Loucy (cell line): ENCODE measurements around the gene ST6GALNAC1.

Experiments used
- H2AFZ ChIP-seq: fragments of 200-600 bp; sonication (generic); 2 replicates; pipeline ENCODE4 v1.6.0; 2016; ENCODE audit warnings: antibody characterized with exemption, mild to moderate bottlenecking, low read length, moderate library complexity
- H3F3A ChIP-seq: fragments of 200-600 bp; 2 replicates; pipeline ENCODE4 v1.6.0; 2016; ENCODE audit warnings: antibody characterized with exemption, low read depth, mild to moderate bottlenecking
- H3K27me3 ChIP-seq: fragments of 200-600 bp; sonication (generic); 2 replicates; pipeline ENCODE4 v1.6.1; 2014; ENCODE audit warnings: low read length, mild to moderate bottlenecking; ENCODE audit not compliant: insufficient read depth, poor library complexity, severe bottlenecking
- H3K36me3 ChIP-seq: fragments of 200-600 bp; sonication (generic); 2 replicates; pipeline ENCODE4 v1.6.1; 2016; ENCODE audit warnings: low read length; ENCODE audit not compliant: insufficient read depth
- H3K4me1 ChIP-seq: fragments of 200-600 bp; sonication (generic); 2 replicates; pipeline ENCODE4 v1.5.1; 2014; ENCODE audit warnings: low read length, mild to moderate bottlenecking; ENCODE audit not compliant: insufficient read depth, poor library complexity, severe bottlenecking
- H3K4me2 ChIP-seq: fragments of 200-600 bp; sonication (generic); 2 replicates; pipeline ENCODE4 v1.6.0; 2014; ENCODE audit warnings: antibody characterized with exemption, low read length, low read depth, mild to moderate bottlenecking; ENCODE audit not compliant: poor library complexity, severe bottlenecking
- H3K4me3 ChIP-seq: fragments of 200-600 bp; sonication (generic); 2 replicates; pipeline ENCODE4 v1.5.1; 2014; ENCODE audit warnings: low read length, mild to moderate bottlenecking, mixed read lengths; ENCODE audit not compliant: poor library complexity, severe bottlenecking
- H3K79me2 ChIP-seq: fragments of 200-600 bp; sonication (generic); 2 replicates; pipeline ENCODE4 v1.6.1; 2014; ENCODE audit warnings: low read length; ENCODE audit not compliant: insufficient read depth
- H3K9ac ChIP-seq: fragments of 200-600 bp; sonication (generic); 2 replicates; pipeline ENCODE4 v1.6.0; 2014; ENCODE audit warnings: mild to moderate bottlenecking, low read depth, low read length, moderate library complexity; ENCODE audit not compliant: poor library complexity, severe bottlenecking
- H3K9me2 ChIP-seq: fragments of 200-600 bp; sonication (generic); replicated peaks from 2 replicates; pipeline ENCODE4 v1.6.1; 2016; ENCODE audit warnings: low read depth, low read length, mixed read lengths
- H3K9me3 ChIP-seq: fragments of 200-600 bp; sonication (generic); 2 replicates; pipeline ENCODE4 v1.6.1; 2014; ENCODE audit warnings: mild to moderate bottlenecking, antibody characterized with exemption, low read length, low read depth; ENCODE audit not compliant: insufficient read depth
- H4K20me1 ChIP-seq: fragments of 200-600 bp; sonication (generic); 2 replicates; pipeline ENCODE4 v1.6.0; 2014; ENCODE audit warnings: antibody characterized with exemption, low read length, mild to moderate bottlenecking; ENCODE audit not compliant: insufficient read depth, poor library complexity, severe bottlenecking
- CTCF ChIP-seq: fragments of 200-600 bp; sonication (generic); conservative IDR thresholded peaks from 2 replicates; pipeline ENCODE4 v1.5.1; 2014; ENCODE audit warnings: mild to moderate bottlenecking, antibody characterized with exemption, low read length
- EZH2phosphoT487 ChIP-seq: fragments of 200-600 bp; IDR thresholded peaks from 2 replicates; pipeline ENCODE4 v1.6.1; 2018; ENCODE audit warnings: antibody characterized with exemption, mild to moderate bottlenecking, moderate library complexity, borderline replicate concordance

Gene ST6GALNAC1

GRCh38 chr17:76684756-76685155, 41.2 kb upstream of the ST6GALNAC1 start:
- H3F3A ChIP-seq = no peaks in the 10 kb centered on the region
- no peaks in the 10 kb centered on the region for H4K20me1 ChIP-seq
- H3K4me3 ChIP-seq = no peak overlapping the region
- no peaks in the 10 kb centered on the region for H3K79me2 ChIP-seq
- no peak overlapping the region for H2AFZ ChIP-seq
- H3K9me2 ChIP-seq = no peaks in the 10 kb centered on the region
- no peaks in the 10 kb centered on the region for H3K9me3 ChIP-seq
- H3K36me3 ChIP-seq = no peaks in the 10 kb centered on the region
- TF ChIP-seq EZH2phosphoT487 (no peak), CTCF (no peak)
- H3K4me1 ChIP-seq = peaks cover 28% of the 10 kb centered on the region
- H3K4me2 ChIP-seq = no peak overlapping the region
- no peaks in the 10 kb centered on the region for H3K27me3 ChIP-seq
- H3K9ac ChIP-seq = no peak overlapping the region

- Histone ChIP-seq H4K20me1 (no peaks in the 10 kb centered on the region), H3K27me3 (no peaks in the 10 kb centered on the region), H3K4me3 (no peak overlapping the region), H3K79me2 (no peaks in the 10 kb centered on the region), H3K9ac (no peak overlapping the region), H3K4me1 (peaks cover 32% of the 10 kb centered on the region), H2AFZ (no peak overlapping the region), H3K36me3 (no peaks in the 10 kb centered on the region), H3F3A (no peaks in the 10 kb centered on the region), H3K9me3 (no peaks in the 10 kb centered on the region), H3K9me2 (no peaks in the 10 kb centered on the region), H3K4me2 (no peak overlapping the region)
- TF ChIP-seq CTCF (no peak), EZH2phosphoT487 (no peak)
Measured at GRCh38 chr17:76683921-76684745, 40.6 kb upstream of the ST6GALNAC1 start.

- no peaks in the 10 kb centered on the region for H3K27me3 ChIP-seq
- TF ChIP-seq EZH2phosphoT487 (no peak), CTCF (peak; percentile 50)
- peak overlapping the region; percentile 47 for H3K9ac ChIP-seq
- no peak overlapping the region for H3K4me2 ChIP-seq
- H3K4me3 ChIP-seq = no peak overlapping the region
- H2AFZ ChIP-seq = no peak overlapping the region
- H3F3A ChIP-seq = peaks cover 2% of the 10 kb centered on the region; the same call in 1 of the 2 replicates
- H3K4me1 ChIP-seq = peaks cover 39% of the 10 kb centered on the region
- H3K79me2 ChIP-seq = no peaks in the 10 kb centered on the region
- no peaks in the 10 kb centered on the region for H3K9me2 ChIP-seq
- no peaks in the 10 kb centered on the region for H3K9me3 ChIP-seq
- H3K36me3 ChIP-seq = no peaks in the 10 kb centered on the region
- no peaks in the 10 kb centered on the region for H4K20me1 ChIP-seq
Measured at GRCh38 chr17:76683011-76683755, 39.6 kb upstream of the ST6GALNAC1 start.
